HCT116 (cell line): ENCODE data around the gene EEIG1. TPM values are rescaled to one million over a fixed set of nuclear protein-coding genes. Genes with fewer than 3 reads are reported as not detected.

Experiments
- ATAC-seq: fragments of 200-7000 bp; cut with Tn5 transposase; 2 replicates; pipeline ENCODE4 v1.9.1; 2020; ENCODE audit warnings: mild to moderate bottlenecking, moderate library complexity
- BruUV-seq: library from RNA; stranded (reverse); fragments of 400-500 nt; replicated peaks from 2 replicates; lab custom pipeline; 2021; lab: Mats Ljungman, UMichigan
- CTCF ChIA-PET: fragments of 300-600 bp; sonication (Branson Sonifier 250); formaldehyde crosslinking; loops from one replicate; lab custom pipeline; 2021; ENCODE audit warnings: antibody characterized with exemption; lab: Charles Lee
- POLR2A ChIA-PET: fragments of 300-600, 350-600 bp; sonication (Branson Sonifier 250); formaldehyde crosslinking; loops from one replicate; lab custom pipeline; 2021; ENCODE audit warnings: antibody characterized with exemption; lab: Charles Lee
- RAD21 ChIA-PET, 2 experiments: fragments of 300-600 bp; sonication (Branson Sonifier 250); formaldehyde crosslinking; loops; one replicate each; lab custom pipeline; 2023; ENCODE audit warnings: low total read pairs in 2 of 2; ENCODE audit not compliant: uncharacterized antibody in 2 of 2, unreplicated experiment in 2 of 2, low non-redundant PET in 1 of 2; lab: Charles Lee
- DNase-seq: peaks from one replicate; pipeline ENCODE4 v3.0.0-alpha.2; 2010; ENCODE audit warnings: low read depth, low spot score
- H2AFZ ChIP-seq: fragments of 200-600 bp; shearing (Covaris generic), sonication (generic); 2 replicates; pipeline ENCODE4 v1.6.1; 2017; ENCODE audit warnings: low read depth, mixed run types, mixed read lengths, antibody characterized with exemption, low read length; ENCODE audit not compliant: poor library complexity, severe bottlenecking
- H3K27ac ChIP-seq: 2 replicates; pipeline ENCODE4 v1.5.1; 2012; ENCODE audit warnings: low read depth, low read length
- H3K27me3 ChIP-seq: fragments of 200-600 bp; sonication (generic); 2 replicates; pipeline ENCODE4 v1.6.1; 2016; ENCODE audit warnings: mixed run types, low read length, mixed read lengths; ENCODE audit not compliant: insufficient read depth
- H3K36me3 ChIP-seq, 2 experiments: fragments of 200-500 bp in 1 of 2; fragments of 200-600 bp in 1 of 2; sonication (Bioruptor generic) in 1 of 2; sonication (generic) in 1 of 2; 2 replicates each; pipeline versions ENCODE4 v1.5.1 to v1.6.1; 2014 to 2016; ENCODE audit warnings: low read length in 2 of 2, inconsistent platforms in 1 of 2, mixed read lengths in 1 of 2, mixed run types in 1 of 2; ENCODE audit not compliant: insufficient read depth in 2 of 2, control insufficient read depth in 1 of 2
- H3K4me1 ChIP-seq, 2 experiments: fragments of 200-600 bp in 1 of 2; sonication (generic) in 1 of 2; 2 replicates each; pipeline versions ENCODE4 v1.5.1 to v1.6.1; 2012 to 2017; ENCODE audit warnings: low read length in 2 of 2, inconsistent platforms in 1 of 2, mild to moderate bottlenecking in 1 of 2, mixed read lengths in 1 of 2, mixed run types in 1 of 2, moderate library complexity in 1 of 2; ENCODE audit not compliant: insufficient read depth in 2 of 2, control insufficient read depth in 1 of 2
- H3K4me2 ChIP-seq: fragments of 200-600 bp; sonication (generic); 2 replicates; pipeline ENCODE4 v1.6.1; 2017; ENCODE audit warnings: mixed run types, low read length, mixed read lengths
- H3K4me3 ChIP-seq, 2 experiments: fragments of 200-600 bp in 1 of 2; sonication (generic) in 1 of 2; replicated peaks in 1 of 2; 2 replicates each; pipeline ENCODE4 v1.5.1; 2011 to 2016; ENCODE audit warnings: low read length in 2 of 2, control low read depth in 1 of 2, low read depth in 1 of 2, mild to moderate bottlenecking in 1 of 2, mixed read lengths in 1 of 2, mixed run types in 1 of 2
- H3K79me2 ChIP-seq: fragments of 200-600 bp; sonication (generic); 2 replicates; pipeline ENCODE4 v1.6.1; 2017; ENCODE audit warnings: mild to moderate bottlenecking, mixed run types, low read length, moderate library complexity, mixed read lengths; ENCODE audit not compliant: insufficient read depth
- H3K9ac ChIP-seq: fragments of 200-600 bp; sonication (generic); 2 replicates; pipeline ENCODE4 v1.6.1; 2016; ENCODE audit warnings: low read length, mixed read lengths
- H3K9me2 ChIP-seq: fragments of 200-600 bp; sonication (generic), shearing (Covaris generic); 2 replicates; pipeline ENCODE4 v1.6.1; 2017; ENCODE audit warnings: mixed run types, mild to moderate bottlenecking, moderate library complexity; ENCODE audit not compliant: insufficient read depth
- H3K9me3 ChIP-seq, 2 experiments: fragments of 200-500 bp in 1 of 2; fragments of 200-600 bp in 1 of 2; sonication (Bioruptor generic) in 1 of 2; sonication (generic) in 1 of 2; 2 replicates each; pipeline ENCODE4 v1.6.1; 2014 to 2017; ENCODE audit warnings: low read length in 2 of 2, mixed read lengths in 2 of 2, inconsistent platforms in 1 of 2, low read depth in 1 of 2, mild to moderate bottlenecking in 1 of 2, mixed run types in 1 of 2, moderate library complexity in 1 of 2; ENCODE audit not compliant: control insufficient read depth in 1 of 2, insufficient read depth in 1 of 2
- H4K20me1 ChIP-seq: fragments of 200-600 bp; sonication (generic), shearing (Covaris generic); 2 replicates; pipeline ENCODE4 v1.6.1; 2017; ENCODE audit warnings: mixed run types, mild to moderate bottlenecking, moderate library complexity; ENCODE audit not compliant: insufficient read depth
- POLR2AphosphoS5 ChIP-seq: IDR thresholded peaks from 2 replicates; pipeline ENCODE4 v1.6.1; 2011; ENCODE audit warnings: mild to moderate bottlenecking, low read depth, low read length, moderate library complexity
- SP1 ChIP-seq: IDR thresholded peaks from 2 replicates; pipeline ENCODE4 v1.6.1; 2012; ENCODE audit warnings: low read depth
- ZNF274 ChIP-seq: fragments of 200-500 bp; sonication (Bioruptor generic); IDR thresholded peaks from 2 replicates; pipeline ENCODE4 v1.6.1; 2014; ENCODE audit warnings: mild to moderate bottlenecking, low read depth, low read length, inconsistent platforms
- intact Hi-C: fragments of 100-400 bp; cut with micrococcal nuclease; formaldehyde crosslinking; loops from 2 replicates; pipeline ENCODE4 v1.10.0; 2022
- total RNA-seq: library from RNA; stranded (reverse); gene quantifications from one replicate; pipeline ENCODE4 v1.2.1, GENCODE V29; 2021; ENCODE audit not compliant: unreplicated experiment
- TF ChIP-seq, protein P1 (sequence below), 3 experiments: fragments of 200-600 bp in 1 of 3; sonication (generic) in 1 of 3; IDR thresholded peaks in 2 of 3; conservative IDR thresholded peaks in 1 of 3; 2 replicates each; pipeline ENCODE4 v1.5.1; 2012 to 2017; ENCODE audit warnings: low read depth in 2 of 3, low read length in 2 of 3, antibody characterized with exemption in 1 of 3, borderline replicate concordance in 1 of 3, control low read depth in 1 of 3, mild to moderate bottlenecking in 1 of 3, mixed read lengths in 1 of 3, mixed run types in 1 of 3, moderate library complexity in 1 of 3; ENCODE audit not compliant: insufficient read depth in 1 of 3

The EEIG1 gene
- total RNA-seq, 1 experiment from 2014 or later: 44.2 TPM

- Histone ChIP-seq H3K4me2 (no peak overlapping the region), H3K9me3 (no peaks in the 10 kb centered on the region), H3K9me2 (no peaks in the 10 kb centered on the region), H3K4me3 (no peak overlapping the region), H3K27ac (no peak overlapping the region; the same call in 1 of the 2 replicates), H4K20me1 (no peaks in the 10 kb centered on the region), H3K4me1 (peaks cover 6 to 24% of the 10 kb centered on the region in 2 experiments), H2AFZ (no peak overlapping the region), H3K36me3 (peaks cover 0 to 9% of the 10 kb centered on the region in 2 experiments; a peak in 2 of 4 replicates), H3K79me2 (peaks cover 7% of the 10 kb centered on the region), H3K9ac (no peak overlapping the region), H3K27me3 (no peaks in the 10 kb centered on the region)
- ATAC-seq (no peak), DNase-seq (no peak)
- TF ChIP-seq POLR2AphosphoS5 (no peak), ZNF274 (no peak), SP1 (no peak)
- TF ChIP-seq, protein P1, sequence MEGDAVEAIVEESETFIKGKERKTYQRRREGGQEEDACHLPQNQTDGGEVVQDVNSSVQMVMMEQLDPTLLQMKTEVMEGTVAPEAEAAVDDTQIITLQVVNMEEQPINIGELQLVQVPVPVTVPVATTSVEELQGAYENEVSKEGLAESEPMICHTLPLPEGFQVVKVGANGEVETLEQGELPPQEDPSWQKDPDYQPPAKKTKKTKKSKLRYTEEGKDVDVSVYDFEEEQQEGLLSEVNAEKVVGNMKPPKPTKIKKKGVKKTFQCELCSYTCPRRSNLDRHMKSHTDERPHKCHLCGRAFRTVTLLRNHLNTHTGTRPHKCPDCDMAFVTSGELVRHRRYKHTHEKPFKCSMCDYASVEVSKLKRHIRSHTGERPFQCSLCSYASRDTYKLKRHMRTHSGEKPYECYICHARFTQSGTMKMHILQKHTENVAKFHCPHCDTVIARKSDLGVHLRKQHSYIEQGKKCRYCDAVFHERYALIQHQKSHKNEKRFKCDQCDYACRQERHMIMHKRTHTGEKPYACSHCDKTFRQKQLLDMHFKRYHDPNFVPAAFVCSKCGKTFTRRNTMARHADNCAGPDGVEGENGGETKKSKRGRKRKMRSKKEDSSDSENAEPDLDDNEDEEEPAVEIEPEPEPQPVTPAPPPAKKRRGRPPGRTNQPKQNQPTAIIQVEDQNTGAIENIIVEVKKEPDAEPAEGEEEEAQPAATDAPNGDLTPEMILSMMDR (IDR thresholded peaks at IDR 0.05 in 2 of 3, conservative IDR thresholded peaks at IDR 0.05 in 1 of 3; ENCODE audit: borderline replicate concordance in 1 of 3, insufficient read depth in 1 of 3, low read depth in 2 of 3, low read length in 2 of 3): no peak
- intact Hi-C loops: loop anchor here (2.0 kb wide), 1 partner anchor 143 kb away; no protein-coding TSS in a partner anchor
- no TSS peak for BruUV-seq
- ChIA-PET RAD21 (interaction anchor here in 1 of 2 experiments (1.1 kb wide), 1 partner anchor 125 kb away, joined by 4 read pairs; the partner anchor contains the start of gene NAIF1), CTCF (interaction anchor here (0.9 to 3.0 kb wide), 4 partner anchors 10 to 93 kb away, joined by 4 to 40 read pairs (median 6); no protein-coding TSS in a partner anchor), POLR2A (no interaction called here)
These were observed 38.9 kb downstream of the EEIG1 start for GRCh38 chr9:127941961-127942215.
